Keratinocyte (primary cell): ENCODE data around the gene EIF4G1. TPM values are rescaled to one million over a fixed set of nuclear protein-coding genes. Genes with fewer than 3 reads are reported as not detected.

Experiments
- DNase-seq: peaks from one replicate; pipeline ENCODE4 v3.0.0-alpha.2; 2011; ENCODE audit warnings: low read depth, missing footprints, low spot score
- FAIRE-seq: peaks from 2 replicates; lab custom pipeline; 2011; peaks lifted over from hg19 to GRCh38; lab: Jason Lieb, UNC
- H2AFZ ChIP-seq: 2 replicates; pipeline ENCODE4 v1.6.0; 2012; ENCODE audit warnings: low read length, control low read depth, inconsistent platforms; ENCODE audit not compliant: control insufficient read depth
- H3K27ac ChIP-seq: 2 replicates; pipeline ENCODE4 v1.5.1; 2011; ENCODE audit warnings: low read length; ENCODE audit not compliant: control insufficient read depth, insufficient read depth
- H3K27me3 ChIP-seq: 3 replicates; pipeline ENCODE4 v1.6.0; 2011; ENCODE audit warnings: low read length; ENCODE audit not compliant: control insufficient read depth, insufficient read depth; ENCODE audit errors: extremely low read depth
- H3K36me3 ChIP-seq, 2 experiments: 2 replicates in 1 of 2; 3 replicates in 1 of 2; pipeline ENCODE4 v1.5.1; 2011; ENCODE audit warnings: low read length in 2 of 2, mild to moderate bottlenecking in 1 of 2; ENCODE audit not compliant: control insufficient read depth in 2 of 2, insufficient read depth in 2 of 2; ENCODE audit errors: extremely low read depth in 1 of 2
- H3K4me1 ChIP-seq: 3 replicates; pipeline ENCODE4 v1.5.1; 2011; ENCODE audit warnings: low read length; ENCODE audit not compliant: control insufficient read depth, insufficient read depth; ENCODE audit errors: extremely low read depth
- H3K4me2 ChIP-seq: 3 replicates; pipeline ENCODE4 v1.6.0; 2011; ENCODE audit warnings: low read depth, low read length; ENCODE audit not compliant: control insufficient read depth, insufficient read depth; ENCODE audit errors: extremely low read depth
- H3K4me3 ChIP-seq, 3 experiments: fragments of 200-600 bp in 1 of 3; sonication (generic) in 1 of 3; 2 replicates in 2 of 3; 3 replicates in 1 of 3; pipeline ENCODE4 v1.5.1; 2011 to 2016; ENCODE audit warnings: low read length in 3 of 3, mild to moderate bottlenecking in 3 of 3, control low read depth in 2 of 3, inconsistent platforms in 1 of 3, low read depth in 1 of 3, mixed read lengths in 1 of 3, mixed run types in 1 of 3, moderate library complexity in 1 of 3; ENCODE audit not compliant: control insufficient read depth in 2 of 3, insufficient read depth in 2 of 3; ENCODE audit errors: extremely low read depth in 1 of 3
- H3K79me2 ChIP-seq: 2 replicates; pipeline ENCODE4 v1.6.0; 2012; ENCODE audit warnings: low read length; ENCODE audit not compliant: control insufficient read depth, insufficient read depth
- H3K9ac ChIP-seq: 3 replicates; pipeline ENCODE4 v1.6.0; 2011; ENCODE audit warnings: low read length; ENCODE audit not compliant: control insufficient read depth, insufficient read depth; ENCODE audit errors: extremely low read depth
- H3K9me1 ChIP-seq: 3 replicates; pipeline ENCODE4 v1.6.0; 2011; ENCODE audit warnings: low read length; ENCODE audit not compliant: control insufficient read depth, insufficient read depth; ENCODE audit errors: extremely low read depth
- H3K9me3 ChIP-seq: 2 replicates; pipeline ENCODE4 v1.5.1; 2012; ENCODE audit warnings: low read depth, low read length; ENCODE audit not compliant: control insufficient read depth
- H4K20me1 ChIP-seq: 3 replicates; pipeline ENCODE4 v1.6.0; 2011; ENCODE audit warnings: low read length; ENCODE audit not compliant: control insufficient read depth, insufficient read depth; ENCODE audit errors: extremely low read depth
- CTCF ChIP-seq, 3 experiments: IDR thresholded peaks in 1 of 3; conservative IDR thresholded peaks in 1 of 3; optimal IDR thresholded peaks in 1 of 3; 2 replicates in 2 of 3; 3 replicates in 1 of 3; pipeline versions ENCODE3 to v1.5.1; 2011; ENCODE audit warnings: low read length in 3 of 3, mild to moderate bottlenecking in 3 of 3, moderate library complexity in 2 of 3, control low read depth in 1 of 3, inconsistent platforms in 1 of 3; ENCODE audit not compliant: insufficient read depth in 2 of 3; ENCODE audit errors: extremely low read depth in 1 of 3
- EZH2 ChIP-seq: IDR thresholded peaks from one replicate; pipeline ENCODE4 v1.6.1; 2012; ENCODE audit warnings: inconsistent platforms, mild to moderate bottlenecking, low read length, moderate library complexity
- dilution Hi-C: fragments of 300-500 bp; cut with MboI; formaldehyde crosslinking; loops from one replicate; pipeline ENCODE4 v1.7.0; 2020; ENCODE audit warnings: low sequenced_read_pairs; ENCODE audit not compliant: extremely low pct_ligation_motif_present
- polyA plus RNA-seq, 5 experiments: library from polyadenylated mRNA; depleted of rRNA in 3 of 5; stranded (reverse) in 3 of 5; stranded (forward) in 1 of 5; unstranded in 1 of 5; fragments of >200 nt; gene quantifications; 1 replicate in 1 of 5; 2 replicates in 3 of 5; 3 replicates in 1 of 5; pipeline versions ENCODE4 v1.2.1 to v1.2.3, GENCODE V29; 2011 to 2012; ENCODE audit warnings: missing spikeins in 2 of 5, low read depth in 1 of 5, low replicate concordance in 1 of 5

Gene EIF4G1
- polyA plus RNA-seq, 1 donor (not counting 4 experiments of a cell fraction or from before 2014, with no cell fraction given), result 225 TPM

DNA sequence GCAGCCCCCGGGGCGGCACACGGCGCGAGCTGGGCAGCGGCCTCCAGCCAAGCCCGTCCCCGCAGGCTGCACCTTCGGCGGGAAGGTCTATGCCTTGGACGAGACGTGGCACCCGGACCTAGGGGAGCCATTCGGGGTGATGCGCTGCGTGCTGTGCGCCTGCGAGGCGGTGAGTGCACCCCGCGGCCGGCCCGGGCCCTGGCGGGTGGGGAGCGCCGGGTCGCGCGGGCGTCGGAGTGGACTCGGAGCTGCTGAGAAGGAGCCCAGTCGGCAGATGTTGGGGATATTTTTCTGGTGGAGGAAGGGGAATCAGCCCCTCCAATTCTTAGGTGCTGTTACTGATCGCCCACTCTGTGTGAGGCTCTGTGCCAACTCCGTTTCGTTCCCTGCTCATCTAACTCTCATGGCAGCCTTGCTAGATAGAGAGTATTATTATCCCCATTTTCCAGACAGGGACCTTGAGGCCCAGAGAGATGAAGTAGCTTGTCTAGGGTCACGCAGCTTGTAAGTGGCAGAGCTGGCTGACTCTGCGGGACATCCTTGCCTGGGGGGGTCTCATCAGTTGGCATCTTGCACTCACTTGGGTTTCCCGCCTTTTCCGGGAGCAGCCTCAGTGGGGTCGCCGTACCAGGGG lies 66.3 kb downstream of the EIF4G1 start:
- H3K4me2 ChIP-seq, result peak overlapping the region; percentile 48
- H3K9ac ChIP-seq, result no peak overlapping the region
- no peaks in the 10 kb centered on the region for H3K9me3 ChIP-seq
- H3K9me1 ChIP-seq, result no peaks in the 10 kb centered on the region
- no peaks in the 10 kb centered on the region for H4K20me1 ChIP-seq
- H2AFZ ChIP-seq, result no peak overlapping the region
- H3K27ac ChIP-seq, result no peak overlapping the region
- peak overlapping the region in 1 of 3 experiments; percentile 46 for H3K4me3 ChIP-seq
- no peaks in the 10 kb centered on the region for H3K36me3 ChIP-seq
- DNase-seq (no peak), FAIRE-seq (peak; percentile 5)
- no peaks in the 10 kb centered on the region for H3K79me2 ChIP-seq
- TF ChIP-seq CTCF (optimal IDR thresholded peaks at IDR 0.05 in 1 of 3, IDR thresholded peaks at IDR 0.05 in 1 of 3, conservative IDR thresholded peaks at IDR 0.05 in 1 of 3; ENCODE audit: extremely low read depth in 1 of 3, insufficient read depth in 2 of 3, low read length in 3 of 3) (no peak), EZH2 (peak; percentile 100)
- H3K4me1 ChIP-seq, result no peaks in the 10 kb centered on the region
- peaks cover 69% of the 10 kb centered on the region for H3K27me3 ChIP-seq
- dilution Hi-C loops, result no loop called here

GRCh38 chr3:184381261-184382224 lies 67.1 kb downstream of the EIF4G1 start:
- H3K9me1 ChIP-seq, result no peaks in the 10 kb centered on the region
- no peak overlapping the region for H2AFZ ChIP-seq
- no peaks in the 10 kb centered on the region for H4K20me1 ChIP-seq
- FAIRE-seq (no peak), DNase-seq (no peak)
- no peak overlapping the region for H3K4me2 ChIP-seq
- TF ChIP-seq CTCF (optimal IDR thresholded peaks at IDR 0.05 in 1 of 3, IDR thresholded peaks at IDR 0.05 in 1 of 3, conservative IDR thresholded peaks at IDR 0.05 in 1 of 3; ENCODE audit: extremely low read depth in 1 of 3, insufficient read depth in 2 of 3, low read length in 3 of 3) (no peak), EZH2 (no peak)
- no peak overlapping the region for H3K9ac ChIP-seq
- no peak overlapping the region for H3K4me3 ChIP-seq
- H3K27me3 ChIP-seq, result peaks cover 61% of the 10 kb centered on the region
- no peak overlapping the region for H3K27ac ChIP-seq
- no peaks in the 10 kb centered on the region for H3K36me3 ChIP-seq
- dilution Hi-C loops, result no loop called here
- H3K9me3 ChIP-seq, result no peaks in the 10 kb centered on the region
- no peaks in the 10 kb centered on the region for H3K79me2 ChIP-seq
- no peaks in the 10 kb centered on the region for H3K4me1 ChIP-seq
